ENCODE measurements around the gene WDR7. TPM values are rescaled to one million over a fixed set of nuclear protein-coding genes. Genes with fewer than 3 reads are reported as not detected.

The WDR7 gene
- total RNA-seq, 4 donors from 2014 or later: 19.3 to 51.4 (median 28.8) TPM

- Histone ChIP-seq H3K27me3 (peaks cover 56% of the 10 kb centered on the region), H3K4me1 (no peaks in the 10 kb centered on the region), H3K27ac (no peak overlapping the region), H3K36me3 (no peaks in the 10 kb centered on the region), H3K4me3 (no peak overlapping the region), H3K9me3 (peaks cover 0 to 5% (median 0%) of the 10 kb centered on the region in 3 donors)
- no peak for ATAC-seq
- no peak for TF ChIP-seq EP300 (IDR thresholded peaks at IDR 0.05)
- no peak for TF ChIP-seq CTCF (IDR thresholded peaks at IDR 0.05)
- TF ChIP-seq POLR2A (IDR thresholded peaks at IDR 0.05): no peak
- 88% methylated on average over 6 of the region's 13 CpGs; no CpG with 5 or more reads in 1 of the 2 donors for WGBS, 2 donors (ENCODE audit: low coverage in 1 of 2)
Observed at GRCh38 chr18:57077005-57077765, 426.0 kb downstream of the WDR7 start.

GRCh38 chr18:57077786-57078552 is 426.8 kb downstream of the WDR7 start:
- peaks cover 55% of the 10 kb centered on the region for H3K27me3 ChIP-seq
- no CpG with 5 or more reads among the region's 11 CpGs for WGBS, 2 donors (ENCODE audit: low coverage in 1 of 2)
- H3K4me3 ChIP-seq: no peak overlapping the region
- H3K9me3 ChIP-seq: peaks cover 0 to 5% (median 0%) of the 10 kb centered on the region in 3 donors
- no peak for ATAC-seq
- TF ChIP-seq EP300 (IDR thresholded peaks at IDR 0.05) (no peak), CTCF (IDR thresholded peaks at IDR 0.05) (no peak), POLR2AphosphoS5 (IDR thresholded peaks at IDR 0.05) (no peak), POLR2A (IDR thresholded peaks at IDR 0.05) (no peak)
- no peak overlapping the region for H3K27ac ChIP-seq
- H3K4me1 ChIP-seq: no peaks in the 10 kb centered on the region
- H3K36me3 ChIP-seq: no peaks in the 10 kb centered on the region

- no peak for ATAC-seq
- H3K9me3 ChIP-seq: peaks cover 0 to 5% (median 0%) of the 10 kb centered on the region in 3 donors
- no peaks in the 10 kb centered on the region for H3K36me3 ChIP-seq
- 79 to 83% methylated on average over 3 to 8 of the region's 9 CpGs for WGBS, 2 donors (ENCODE audit: low coverage in 1 of 2)
- H3K27me3 ChIP-seq: peaks cover 51% of the 10 kb centered on the region
- TF ChIP-seq CTCF (IDR thresholded peaks at IDR 0.05): no peak
- no peak for TF ChIP-seq POLR2AphosphoS5 (IDR thresholded peaks at IDR 0.05)
- no peak for TF ChIP-seq EP300 (IDR thresholded peaks at IDR 0.05)
- TF ChIP-seq POLR2A (IDR thresholded peaks at IDR 0.05): no peak
- no peak overlapping the region for H3K4me3 ChIP-seq
- no peaks in the 10 kb centered on the region for H3K4me1 ChIP-seq
- no peak overlapping the region for H3K27ac ChIP-seq
Observed at GRCh38 chr18:57078614-57079013, 427.5 kb downstream of the WDR7 start.

- peaks cover 0 to 5% (median 0%) of the 10 kb centered on the region in 3 donors for H3K9me3 ChIP-seq
- 57 to 71% methylated on average over 2 to 3 of the region's 3 CpGs for WGBS, 2 donors (ENCODE audit: low coverage in 1 of 2)
- TF ChIP-seq CTCF (IDR thresholded peaks at IDR 0.05): no peak
- TF ChIP-seq EP300 (IDR thresholded peaks at IDR 0.05): no peak
- TF ChIP-seq POLR2AphosphoS5 (IDR thresholded peaks at IDR 0.05): no peak
- no peak for TF ChIP-seq POLR2A (IDR thresholded peaks at IDR 0.05)
- H3K27ac ChIP-seq: no peak overlapping the region
- no peaks in the 10 kb centered on the region for H3K36me3 ChIP-seq
- no peak overlapping the region for H3K4me3 ChIP-seq
- H3K4me1 ChIP-seq: no peaks in the 10 kb centered on the region
- no peak for ATAC-seq
- peaks cover 49% of the 10 kb centered on the region for H3K27me3 ChIP-seq
Observed at GRCh38 chr18:57080479-57080878, 429.3 kb downstream of the WDR7 start.

Measured in gastroesophageal sphincter (tissue), 4 donors.